Dermis blood vessel endothelial cell (primary cell): ENCODE results near the gene NUDT4. TPM values are rescaled to one million over a fixed set of nuclear protein-coding genes. Genes with fewer than 3 reads are reported as not detected.
"Not testable (repeated sequence)": the region's sequence is repeated elsewhere in the genome, so short reads cannot be mapped to it uniquely, and the experiment has no call there.

Experiments used
- DNase-seq: peaks from one replicate; pipeline ENCODE4 v3.0.0; 2010
- total RNA-seq: library from RNA; depleted of rRNA; stranded (reverse); fragments of >200 nt; gene quantifications from 2 replicates; pipeline ENCODE4 v1.2.3, GENCODE V29; 2014

Gene NUDT4
- total RNA-seq, 1 donor from 2014 or later = 154 TPM

- no peak for DNase-seq
Measured at GRCh38 chr12:93429448-93429847, 51.7 kb downstream of the NUDT4 start.

GRCh38 chr12:93429852-93430251 is 52.1 kb downstream of the NUDT4 start:
- DNase-seq = no peak

- DNase-seq = no peak
Measured at GRCh38 chr12:93430280-93430679, 52.6 kb downstream of the NUDT4 start.

GRCh38 chr12:93432031-93432430 is 54.3 kb downstream of the NUDT4 start:
- not testable (repeated sequence) for DNase-seq

- DNase-seq = no peak
Measured at GRCh38 chr12:93434256-93434865, 56.6 kb downstream of the NUDT4 start.

GRCh38 chr12:93438266-93439050 is 60.7 kb downstream of the NUDT4 start:
- no peak for DNase-seq

- DNase-seq = no peak
Measured at GRCh38 chr12:93440043-93440835, 62.5 kb downstream of the NUDT4 start.

GRCh38 chr12:93441081-93441616 is 63.4 kb downstream of the NUDT4 start:
- DNase-seq = peak; percentile 37

- peak; percentile 95 for DNase-seq
Measured at GRCh38 chr12:93441617-93442410, 64.1 kb downstream of the NUDT4 start, which contains the start of gene UBE2N. TSS of gene UBE2N (minus strand) at chr12:93441947. CDS start at chr12:93441884, 63 bp downstream.

- peak; percentile 8 for DNase-seq
Measured at GRCh38 chr12:93442411-93443340, 65.0 kb downstream of the NUDT4 start.

- DNase-seq = no peak
Measured at GRCh38 chr12:93443576-93443975, 65.9 kb downstream of the NUDT4 start.

GRCh38 chr12:93447555-93448290 is 70.0 kb downstream of the NUDT4 start:
- DNase-seq = no peak

- no peak for DNase-seq
Measured at GRCh38 chr12:93448796-93449195, 71.1 kb downstream of the NUDT4 start.

GRCh38 chr12:93449277-93449676 is 71.6 kb downstream of the NUDT4 start:
- DNase-seq = no peak

GRCh38 chr12:93451423-93452158 is 73.9 kb downstream of the NUDT4 start:
- DNase-seq = no peak

- no peak for DNase-seq
Measured at GRCh38 chr12:93453633-93454032, 75.9 kb downstream of the NUDT4 start.

GRCh38 chr12:93456077-93456476 is 78.4 kb downstream of the NUDT4 start:
- no peak for DNase-seq
